ENCODE measurements around the gene RLN3.
"Not testable (repeated sequence)": the region's sequence is repeated elsewhere in the genome, so short reads cannot be mapped to it uniquely, and the experiment has no call there.

The RLN3 gene

DNA sequence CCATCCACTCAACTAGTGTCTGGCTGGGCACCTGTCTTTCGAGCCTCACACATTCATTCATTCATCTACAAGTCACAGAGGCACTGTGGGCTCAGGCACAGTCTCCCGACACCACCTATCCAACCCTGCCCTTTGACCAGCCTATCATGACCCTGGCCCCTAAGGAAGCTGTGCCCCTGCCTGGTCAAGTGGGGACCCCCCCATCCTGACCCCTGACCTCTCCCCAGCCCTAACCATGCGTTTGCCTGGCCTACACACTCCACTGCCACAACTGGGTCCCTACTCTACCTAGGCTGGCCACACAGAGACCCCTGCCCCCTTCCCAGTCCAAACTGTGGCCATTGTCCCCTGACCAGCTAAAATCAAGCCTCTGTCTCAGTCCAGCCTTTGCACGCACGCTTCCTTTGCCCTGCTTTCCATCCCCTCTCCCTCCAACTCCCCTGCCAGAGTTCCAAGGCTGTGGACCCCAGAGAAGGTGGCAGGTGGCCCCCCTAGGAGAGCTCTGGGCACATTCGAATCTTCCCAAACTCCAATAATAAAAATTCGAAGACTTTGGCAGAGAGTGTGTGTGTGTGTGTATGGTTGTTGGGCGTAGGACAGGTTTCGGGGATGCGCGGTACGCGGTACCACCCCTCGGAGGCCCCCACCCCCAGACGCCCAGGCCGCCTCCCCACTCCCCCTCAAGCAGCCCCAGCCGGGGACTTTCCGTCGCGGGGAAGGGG is 3.2 kb downstream of the RLN3 start:
- Histone ChIP-seq H3K27me3 (replicated peaks; ENCODE audit: control insufficient read depth, insufficient read depth, low read length) (peaks cover 27% of the 10 kb centered on the region), H3K9me3 (ENCODE audit: control insufficient read depth, low read length) (no peaks in the 10 kb centered on the region), H3K4me3 (ENCODE audit: low read length) (peak overlapping the region; percentile 72), H3K9ac (ENCODE audit: low read length) (no peak overlapping the region), H3K36me3 (ENCODE audit: control insufficient read depth, insufficient read depth, low read length, severe bottlenecking) (no peaks in the 10 kb centered on the region), H3K4me1 (ENCODE audit: control insufficient read depth, insufficient read depth, low read length) (peaks cover 7% of the 10 kb centered on the region)
- no peak for DNase-seq (ENCODE audit: low read depth)

DNA sequence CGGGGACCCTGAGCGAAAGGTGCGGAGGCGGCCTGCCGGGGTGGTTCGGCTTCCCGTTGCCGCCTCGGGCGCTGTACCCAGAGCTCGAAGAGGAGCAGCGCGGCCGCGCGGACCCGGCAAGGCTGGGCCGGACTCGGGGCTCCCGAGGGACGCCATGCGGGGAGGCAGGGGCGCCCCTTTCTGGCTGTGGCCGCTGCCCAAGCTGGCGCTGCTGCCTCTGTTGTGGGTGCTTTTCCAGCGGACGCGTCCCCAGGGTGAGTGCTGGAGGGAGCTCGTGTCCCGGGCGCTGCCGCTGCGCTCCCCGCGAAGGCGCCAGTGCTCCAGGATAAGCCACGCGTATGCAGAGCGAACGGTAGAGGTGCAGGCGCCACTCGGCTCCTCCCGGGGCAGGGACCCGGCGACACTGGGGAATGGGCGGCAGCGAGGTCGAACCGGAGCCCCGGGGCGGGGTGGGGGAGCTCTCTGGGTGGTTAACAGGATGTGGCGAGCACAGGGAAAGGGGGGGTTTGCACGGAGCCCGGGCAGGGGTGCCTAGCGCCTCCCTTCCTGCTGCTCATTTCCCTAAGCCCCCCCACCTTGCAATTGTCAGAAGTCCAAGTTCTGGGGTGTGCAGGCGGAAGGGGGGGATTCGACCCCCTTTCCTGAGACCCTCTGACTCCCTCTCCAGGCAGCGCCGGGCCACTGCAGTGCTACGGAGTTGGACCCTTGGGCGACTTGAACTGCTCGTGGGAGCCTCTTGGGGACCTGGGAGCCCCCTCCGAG is 4.0 kb downstream of the RLN3 start, which contains the start of gene IL27RA:
IL27RA (plus strand) TSS at position 44 of the 762 bp plus-strand sequence; CDS start at position 155, 111 bp downstream.
- Histone ChIP-seq H3K36me3 (ENCODE audit: control insufficient read depth, insufficient read depth, low read length, severe bottlenecking) (no peaks in the 10 kb centered on the region), H3K4me3 (ENCODE audit: low read length) (peak within 1 kb of the TSS; percentile 72), H3K9ac (ENCODE audit: low read length) (peak within 1 kb of the TSS; percentile 12), H3K4me1 (ENCODE audit: control insufficient read depth, insufficient read depth, low read length) (peaks cover 7% of the 10 kb centered on the region), H3K27me3 (replicated peaks; ENCODE audit: control insufficient read depth, insufficient read depth, low read length) (peaks cover 27% of the 10 kb centered on the region), H3K9me3 (ENCODE audit: control insufficient read depth, low read length) (no peaks in the 10 kb centered on the region)
- DNase-seq (ENCODE audit: low read depth) = peak; percentile 75

DNA sequence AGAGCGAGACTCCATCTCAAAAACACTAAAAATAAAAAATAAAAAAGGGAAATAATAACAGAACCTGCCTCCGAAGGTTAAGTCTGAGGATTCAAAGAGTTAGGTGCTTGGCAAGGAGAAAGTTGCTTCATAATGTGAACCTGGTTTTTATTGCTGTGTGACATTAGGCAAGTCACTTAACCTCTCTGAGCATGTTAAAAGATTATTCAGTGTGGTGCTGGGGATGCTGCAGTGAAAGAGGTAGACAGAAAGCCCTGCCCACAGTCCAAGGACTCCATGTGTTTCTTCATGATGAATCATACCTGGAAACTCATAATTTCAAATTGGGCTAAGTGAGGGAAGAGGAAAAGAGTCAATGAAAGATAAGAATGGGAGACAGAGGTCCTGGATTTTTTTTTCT is 6.0 kb downstream of the RLN3 start:
- DNase-seq (ENCODE audit: low read depth) = no peak
- Histone ChIP-seq H3K9ac (ENCODE audit: low read length) (no peak overlapping the region), H3K36me3 (ENCODE audit: control insufficient read depth, insufficient read depth, low read length, severe bottlenecking) (no peaks in the 10 kb centered on the region), H3K27me3 (replicated peaks; ENCODE audit: control insufficient read depth, insufficient read depth, low read length) (peaks cover 18% of the 10 kb centered on the region), H3K9me3 (ENCODE audit: control insufficient read depth, low read length) (no peaks in the 10 kb centered on the region), H3K4me3 (ENCODE audit: low read length) (no peak overlapping the region), H3K4me1 (ENCODE audit: control insufficient read depth, insufficient read depth, low read length) (peaks cover 7% of the 10 kb centered on the region)

DNA sequence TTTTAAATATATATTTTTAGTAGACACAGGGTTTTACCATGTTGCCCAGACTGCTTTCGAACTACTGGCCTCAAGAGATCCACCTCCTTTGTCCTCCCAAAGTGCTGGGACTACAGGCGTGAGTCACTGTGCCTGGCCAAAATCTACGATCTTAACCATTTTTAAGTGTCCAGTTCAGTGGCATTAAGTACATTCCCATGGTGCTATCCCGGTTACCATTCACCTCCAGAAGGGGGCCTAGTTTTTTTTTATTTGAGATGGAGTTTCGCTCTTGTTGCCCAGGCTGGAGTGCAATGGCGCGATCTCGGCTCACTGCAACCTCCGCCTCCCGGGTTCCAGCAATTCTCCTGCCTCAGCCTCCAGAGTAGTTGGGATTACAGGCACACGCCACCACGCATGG is 7.2 kb downstream of the RLN3 start:
- peaks cover 14% of the 10 kb centered on the region for H3K27me3 ChIP-seq (replicated peaks; ENCODE audit: control insufficient read depth, insufficient read depth, low read length)
- not testable (repeated sequence) for DNase-seq (ENCODE audit: low read depth); H3K4me3 ChIP-seq (ENCODE audit: low read length)

DNA sequence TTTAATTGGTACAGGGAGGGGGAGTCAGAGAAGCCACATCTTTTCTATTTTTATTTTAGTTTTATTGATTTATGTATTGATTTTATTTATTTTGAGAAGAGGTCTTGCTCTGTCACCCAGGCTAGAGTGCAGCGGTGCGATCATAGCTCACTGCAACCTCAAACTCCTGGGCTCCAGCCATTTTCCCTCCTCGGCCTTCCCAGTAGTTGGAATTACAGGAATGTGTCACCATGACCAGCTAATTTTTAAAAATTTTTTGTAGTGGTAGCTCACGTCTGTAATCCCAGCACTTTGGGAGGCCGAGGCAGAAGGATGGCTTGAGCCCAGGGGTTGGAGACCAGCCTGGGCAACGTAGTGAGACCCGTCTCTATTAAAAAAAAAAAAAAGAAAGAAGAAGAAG is 7.8 kb downstream of the RLN3 start:
- H3K4me3 ChIP-seq (ENCODE audit: low read length) = no peak overlapping the region
- no peaks in the 10 kb centered on the region for H3K36me3 ChIP-seq (ENCODE audit: control insufficient read depth, insufficient read depth, low read length, severe bottlenecking)
- H3K27me3 ChIP-seq (replicated peaks; ENCODE audit: control insufficient read depth, insufficient read depth, low read length) = peaks cover 10% of the 10 kb centered on the region
- peaks cover 7% of the 10 kb centered on the region for H3K4me1 ChIP-seq (ENCODE audit: control insufficient read depth, insufficient read depth, low read length)
- H3K9ac ChIP-seq (ENCODE audit: low read length) = no peak overlapping the region
- no peaks in the 10 kb centered on the region for H3K9me3 ChIP-seq (ENCODE audit: control insufficient read depth, low read length)
- no peak for DNase-seq (ENCODE audit: low read depth)

More for the DNA sequence above, 7.2 kb downstream of the RLN3 start:
- H3K9ac ChIP-seq (ENCODE audit: low read length); H3K4me1 ChIP-seq (ENCODE audit: control insufficient read depth, insufficient read depth, low read length); H3K9me3 ChIP-seq (ENCODE audit: control insufficient read depth, low read length); H3K36me3 ChIP-seq (ENCODE audit: control insufficient read depth, insufficient read depth, low read length, severe bottlenecking): not testable (repeated sequence)

DNA sequence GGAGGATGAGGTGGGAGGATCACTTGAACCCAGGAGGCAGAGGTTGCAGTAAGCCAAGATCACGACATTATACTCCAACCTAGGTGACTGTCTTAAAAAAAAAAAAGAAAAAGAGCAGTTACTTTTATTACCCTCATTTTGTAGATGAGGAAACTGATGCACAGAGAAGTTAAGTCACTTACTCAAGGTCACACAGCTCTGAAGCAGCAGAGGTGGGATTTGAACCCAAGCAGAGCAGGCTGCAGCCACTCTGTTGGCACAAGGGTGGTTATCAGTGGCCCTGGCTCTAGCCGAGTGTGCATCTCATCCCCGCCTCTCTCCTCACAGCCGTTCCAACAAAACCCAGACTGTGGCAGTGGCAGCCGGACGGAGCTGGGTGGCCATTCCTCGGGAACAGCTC is 11.2 kb downstream of the RLN3 start:
- H3K9me3 ChIP-seq (ENCODE audit: control insufficient read depth, low read length) = no peaks in the 10 kb centered on the region
- H3K4me3 ChIP-seq (ENCODE audit: low read length) = no peak overlapping the region
- no peaks in the 10 kb centered on the region for H3K4me1 ChIP-seq (ENCODE audit: control insufficient read depth, insufficient read depth, low read length)
- no peak for DNase-seq (ENCODE audit: low read depth)
- no peak overlapping the region for H3K9ac ChIP-seq (ENCODE audit: low read length)
- no peaks in the 10 kb centered on the region for H3K36me3 ChIP-seq (ENCODE audit: control insufficient read depth, insufficient read depth, low read length, severe bottlenecking)
- no peaks in the 10 kb centered on the region for H3K27me3 ChIP-seq (replicated peaks; ENCODE audit: control insufficient read depth, insufficient read depth, low read length)

DNA sequence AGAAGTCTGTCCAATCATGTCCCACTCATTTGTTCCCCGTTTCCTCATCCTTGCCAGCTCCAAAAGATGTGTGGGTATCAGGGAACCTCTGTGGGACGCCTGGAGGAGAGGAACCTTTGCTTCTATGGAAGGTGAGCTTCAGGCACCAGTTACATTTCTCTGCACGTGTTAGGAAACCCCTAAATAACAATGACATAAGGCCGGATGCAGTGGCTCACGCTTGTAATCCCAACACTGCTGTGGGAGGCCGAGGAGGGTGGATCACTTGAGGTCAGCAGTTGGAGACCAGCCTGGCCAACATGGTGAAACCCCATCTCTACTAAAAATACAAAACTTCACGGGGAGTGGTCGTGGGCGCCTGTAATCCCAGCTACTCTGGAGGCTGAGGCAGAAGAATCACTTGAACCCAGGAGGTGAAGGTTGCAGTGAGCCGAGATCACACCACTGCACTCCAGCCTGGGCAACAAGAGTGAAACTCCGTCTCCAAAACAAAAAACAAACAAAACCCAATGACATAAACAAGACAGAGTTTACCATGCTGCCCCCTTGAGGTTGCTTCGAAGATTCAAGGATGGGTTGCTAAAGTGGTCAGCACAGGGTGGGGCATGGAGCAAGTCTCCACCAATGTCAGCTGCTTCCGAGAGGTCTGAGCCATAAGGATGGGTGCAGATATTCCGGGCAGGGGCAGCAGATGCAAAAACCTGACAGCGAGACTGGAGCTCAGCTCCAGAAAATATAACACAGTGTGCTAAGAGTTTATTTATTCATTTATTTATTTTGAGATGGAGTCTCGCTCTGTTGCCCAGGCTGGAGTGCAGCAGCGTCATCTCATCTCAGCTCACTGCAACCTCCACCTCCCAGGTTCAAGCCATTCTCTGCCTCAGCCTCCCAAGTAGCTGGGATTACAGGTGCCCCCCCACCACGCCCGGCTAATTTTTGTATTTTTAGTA is 15.0 kb downstream of the RLN3 start:
- H3K4me3 ChIP-seq (ENCODE audit: low read length); H3K9me3 ChIP-seq (ENCODE audit: control insufficient read depth, low read length); H3K9ac ChIP-seq (ENCODE audit: low read length); H3K27me3 ChIP-seq (replicated peaks; ENCODE audit: control insufficient read depth, insufficient read depth, low read length); H3K4me1 ChIP-seq (ENCODE audit: control insufficient read depth, insufficient read depth, low read length); H3K36me3 ChIP-seq (ENCODE audit: control insufficient read depth, insufficient read depth, low read length, severe bottlenecking): not testable (repeated sequence)
- peak; percentile 88 for DNase-seq (ENCODE audit: low read depth)

DNA sequence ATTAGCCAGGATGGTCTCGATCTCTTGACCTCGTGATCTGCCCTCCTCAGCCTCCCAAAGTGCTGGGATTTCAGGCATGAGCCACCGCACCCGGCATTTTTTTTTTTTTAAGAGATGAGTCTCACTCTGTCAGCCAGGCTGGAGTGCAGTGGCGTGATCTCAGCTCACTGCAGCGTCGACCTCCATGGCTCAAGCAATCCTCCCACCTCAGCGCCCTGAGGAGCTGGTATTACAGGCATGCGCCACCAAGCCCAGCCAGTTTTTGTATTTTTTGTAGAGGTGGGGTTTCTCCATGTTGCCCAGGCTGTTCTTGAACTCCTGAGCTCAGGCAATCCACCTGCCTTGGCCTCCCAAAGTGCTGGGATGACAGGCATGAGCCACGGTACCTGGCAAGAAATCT is 19.9 kb downstream of the RLN3 start:
- not testable (repeated sequence) for H3K36me3 ChIP-seq (ENCODE audit: control insufficient read depth, insufficient read depth, low read length, severe bottlenecking)

DNA sequence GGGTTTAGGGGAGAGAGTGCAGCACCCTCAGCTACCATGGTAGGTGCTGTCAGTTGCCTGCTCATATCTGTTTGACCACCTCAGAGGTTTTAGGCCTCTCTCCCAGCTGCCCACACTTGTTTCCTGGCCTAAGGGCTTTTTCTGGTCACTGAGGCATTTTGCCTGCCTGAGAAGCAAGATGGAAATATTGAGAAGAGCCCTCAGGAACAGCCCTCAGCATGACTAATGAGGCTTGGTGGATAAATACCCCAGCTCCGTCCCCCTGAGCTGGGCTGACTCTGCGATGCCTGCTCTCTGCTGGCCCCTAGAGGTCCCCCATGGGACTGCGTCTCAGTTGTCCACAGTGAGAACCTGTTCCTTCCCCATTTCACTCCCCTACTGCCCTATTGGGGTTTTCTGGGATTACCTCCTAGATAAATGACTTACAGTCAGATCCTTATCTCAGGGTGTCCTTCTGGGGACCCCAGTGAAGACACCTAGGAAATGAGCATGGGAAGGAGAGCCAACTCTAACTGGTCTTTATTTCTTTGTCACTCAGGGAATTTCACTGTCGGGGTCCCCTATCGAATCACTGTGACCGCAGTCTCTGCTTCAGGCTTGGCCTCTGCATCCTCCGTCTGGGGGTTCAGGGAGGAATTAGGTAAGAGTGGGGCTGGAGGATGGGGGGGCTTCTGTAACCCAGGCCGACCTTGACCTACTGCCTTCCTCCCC is 20.6 kb downstream of the RLN3 start:
- DNase-seq (ENCODE audit: low read depth) = peak; percentile 49
- H3K9ac ChIP-seq (ENCODE audit: low read length) = no peak overlapping the region
- no peaks in the 10 kb centered on the region for H3K36me3 ChIP-seq (ENCODE audit: control insufficient read depth, insufficient read depth, low read length, severe bottlenecking)
- H3K9me3 ChIP-seq (ENCODE audit: control insufficient read depth, low read length) = peaks cover 6% of the 10 kb centered on the region
- no peak overlapping the region for H3K4me3 ChIP-seq (ENCODE audit: low read length)
- H3K27me3 ChIP-seq (replicated peaks; ENCODE audit: control insufficient read depth, insufficient read depth, low read length) = no peaks in the 10 kb centered on the region
- H3K4me1 ChIP-seq (ENCODE audit: control insufficient read depth, insufficient read depth, low read length) = no peaks in the 10 kb centered on the region

More for the DNA sequence above, 19.9 kb downstream of the RLN3 start:
- H3K4me1 ChIP-seq (ENCODE audit: control insufficient read depth, insufficient read depth, low read length); DNase-seq (ENCODE audit: low read depth); H3K9ac ChIP-seq (ENCODE audit: low read length); H3K9me3 ChIP-seq (ENCODE audit: control insufficient read depth, low read length); H3K4me3 ChIP-seq (ENCODE audit: low read length); H3K27me3 ChIP-seq (replicated peaks; ENCODE audit: control insufficient read depth, insufficient read depth, low read length): not testable (repeated sequence)

DNA sequence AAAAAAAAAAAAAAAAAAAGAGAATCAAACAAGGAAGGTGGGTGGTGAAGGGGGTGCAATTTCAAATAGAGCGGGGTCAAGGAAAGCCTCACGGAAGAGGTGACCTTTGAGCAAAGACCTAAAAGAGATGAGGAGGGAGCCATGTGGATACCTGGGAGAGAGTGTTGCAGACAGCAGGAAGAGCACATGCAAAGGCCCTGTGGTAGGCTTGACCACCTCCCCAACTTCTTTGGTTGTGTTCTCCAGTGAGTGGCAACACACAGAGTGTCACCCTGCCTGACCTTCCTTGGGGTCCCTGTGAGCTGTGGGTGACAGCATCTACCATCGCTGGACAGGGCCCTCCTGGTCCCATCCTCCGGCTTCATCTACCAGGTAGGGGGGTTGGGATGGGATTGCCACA is 22.6 kb downstream of the RLN3 start:
- peaks cover 5% of the 10 kb centered on the region for H3K27me3 ChIP-seq (replicated peaks; ENCODE audit: control insufficient read depth, insufficient read depth, low read length)
- H3K9ac ChIP-seq (ENCODE audit: low read length) = no peak overlapping the region
- H3K36me3 ChIP-seq (ENCODE audit: control insufficient read depth, insufficient read depth, low read length, severe bottlenecking) = no peaks in the 10 kb centered on the region
- no peak for DNase-seq (ENCODE audit: low read depth)
- peaks cover 6% of the 10 kb centered on the region for H3K9me3 ChIP-seq (ENCODE audit: control insufficient read depth, low read length)
- no peaks in the 10 kb centered on the region for H3K4me1 ChIP-seq (ENCODE audit: control insufficient read depth, insufficient read depth, low read length)
- no peak overlapping the region for H3K4me3 ChIP-seq (ENCODE audit: low read length)
